SK-N-SH (cell line): ENCODE data around the gene ZNF579.

Experiments
- EZH2phosphoT487 ChIP-seq: fragments of 200-600 bp; sonication (generic); IDR thresholded peaks from 2 replicates; pipeline ENCODE4 v1.6.1; 2017; ENCODE audit warnings: low read depth, mixed run types, mild to moderate bottlenecking, antibody characterized with exemption, moderate library complexity, borderline replicate concordance
- MAX ChIP-seq: IDR thresholded peaks from 2 replicates; pipeline ENCODE4 v1.4.0; 2012; ENCODE audit warnings: low read depth
- RCOR1 ChIP-seq: fragments of 150-350 bp; IDR thresholded peaks from 2 replicates; pipeline ENCODE4 v1.6.1; 2017; ENCODE audit warnings: antibody characterized with exemption, low read length
- SIN3A ChIP-seq: IDR thresholded peaks from 2 replicates; pipeline ENCODE4 v1.6.1; 2012; ENCODE audit warnings: low read depth, mild to moderate bottlenecking, low read length, moderate library complexity, borderline replicate concordance
- TEAD4 ChIP-seq: IDR thresholded peaks from 2 replicates; pipeline ENCODE4 v1.4.0; 2012; ENCODE audit warnings: mild to moderate bottlenecking, borderline replicate concordance; ENCODE audit not compliant: insufficient read depth
- TF ChIP-seq, protein P1 (sequence below): fragments of 150-350 bp; IDR thresholded peaks from 2 replicates; pipeline ENCODE4 v1.6.1; 2017; ENCODE audit warnings: antibody characterized with exemption, low read length, low read depth, borderline replicate concordance

DNA sequence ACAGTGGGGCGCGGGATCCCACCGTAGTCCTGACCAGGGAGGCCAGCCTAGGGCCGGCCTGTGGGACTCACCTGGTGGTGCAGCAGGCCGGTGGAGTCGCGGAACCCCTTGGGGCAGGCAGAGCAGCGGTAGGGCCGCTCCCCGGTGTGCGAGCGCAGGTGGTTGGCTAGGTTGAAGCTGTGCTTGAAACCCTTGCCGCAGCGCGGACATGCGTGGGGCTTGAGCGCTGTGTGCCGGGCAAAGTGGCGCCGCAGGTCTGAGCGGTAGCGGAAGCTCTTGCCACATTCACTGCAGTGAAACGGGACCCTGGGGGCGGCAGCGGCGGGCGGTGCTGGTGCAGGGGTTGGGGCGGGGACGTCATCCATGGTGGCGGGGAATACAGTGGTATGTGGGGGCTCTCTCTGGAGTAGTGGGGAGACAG, 16.9 kb upstream of the ZNF579 start:
- TF ChIP-seq MAX, result no peak
- TF ChIP-seq RCOR1, result no peak
- TF ChIP-seq EZH2phosphoT487, result no peak
- no peak for TF ChIP-seq TEAD4
- TF ChIP-seq, protein P1, sequence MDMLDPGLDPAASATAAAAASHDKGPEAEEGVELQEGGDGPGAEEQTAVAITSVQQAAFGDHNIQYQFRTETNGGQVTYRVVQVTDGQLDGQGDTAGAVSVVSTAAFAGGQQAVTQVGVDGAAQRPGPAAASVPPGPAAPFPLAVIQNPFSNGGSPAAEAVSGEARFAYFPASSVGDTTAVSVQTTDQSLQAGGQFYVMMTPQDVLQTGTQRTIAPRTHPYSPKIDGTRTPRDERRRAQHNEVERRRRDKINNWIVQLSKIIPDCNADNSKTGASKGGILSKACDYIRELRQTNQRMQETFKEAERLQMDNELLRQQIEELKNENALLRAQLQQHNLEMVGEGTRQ, result no peak
- no peak for TF ChIP-seq SIN3A
